ENCODE measurements around the gene VPS37D.

The VPS37D gene

GRCh38 chr7:73681031-73681430, 13.4 kb downstream of the VPS37D start:
- no peak for DNase-seq

- no peak for DNase-seq
Observed at GRCh38 chr7:73682745-73683055, 15.1 kb downstream of the VPS37D start.

DNA sequence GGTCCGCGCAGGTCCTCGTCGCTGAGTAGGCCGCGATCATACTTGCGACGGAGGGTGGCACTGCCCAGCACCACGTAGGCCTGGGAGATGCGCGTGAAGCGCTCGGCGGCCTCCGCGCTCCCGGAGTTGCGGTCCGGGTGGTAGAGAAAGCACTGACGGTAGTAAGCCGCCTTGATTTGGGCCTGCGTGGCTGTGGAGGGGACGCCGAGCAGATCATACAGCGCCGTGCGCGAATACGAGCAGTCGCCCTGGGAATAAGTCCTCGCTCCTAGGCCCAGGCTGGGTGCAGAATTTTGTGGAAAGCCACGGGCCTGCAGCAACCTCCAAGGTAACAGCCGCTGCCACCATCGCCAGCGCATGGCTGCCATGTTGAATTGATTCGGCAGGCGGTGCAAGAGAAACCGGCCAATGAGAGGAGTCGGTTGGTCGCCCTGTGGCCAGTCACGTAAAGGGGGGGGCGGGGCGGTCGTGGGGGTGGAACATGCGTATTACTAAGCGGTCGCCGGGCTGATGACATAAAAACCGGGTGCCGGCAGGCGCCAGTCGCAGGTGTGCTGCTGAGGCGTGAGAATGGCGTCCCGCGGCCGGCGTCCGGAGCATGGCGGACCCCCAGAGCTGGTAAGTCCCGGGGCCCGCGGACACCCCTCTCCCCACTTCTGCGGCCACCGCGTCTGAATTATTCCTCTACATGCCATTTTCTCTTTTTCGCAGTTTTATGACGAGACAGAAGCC, 15.6 kb downstream of the VPS37D start, which contains the start of the genes BUD23 and DNAJC30:
TSS of gene BUD23 (plus strand) at position 542 of the 732 bp plus-strand sequence. CDS start at position 571, 29 bp downstream.
TSS of gene DNAJC30 (minus strand) at position 398 of the 732 bp plus-strand sequence. CDS start at position 368, 30 bp downstream.
- DNase-seq, result peak; percentile 97

GRCh38 chr7:73683788-73684693, 16.4 kb downstream of the VPS37D start:
- no peak for DNase-seq

GRCh38 chr7:73685311-73685710, 17.7 kb downstream of the VPS37D start:
- DNase-seq, result no peak

DNA sequence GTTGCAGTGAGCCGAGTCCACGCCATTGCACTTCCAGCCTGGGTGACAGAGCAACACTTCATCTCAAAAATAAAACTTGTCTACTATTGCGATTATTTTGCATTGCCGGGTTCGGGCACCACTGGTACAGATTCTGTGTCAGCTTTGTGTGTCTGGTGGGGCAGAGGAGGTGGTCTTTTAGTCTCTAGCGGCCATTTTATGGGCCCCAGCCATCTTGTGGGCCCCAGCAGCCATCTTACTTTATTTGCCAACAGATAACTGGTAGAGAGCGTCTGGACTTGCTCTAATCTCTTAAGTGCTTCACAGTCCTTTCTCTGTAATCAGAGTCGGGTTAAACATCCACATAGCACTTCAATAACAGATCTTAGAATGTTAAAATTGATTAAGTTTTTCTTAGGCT, 20.7 kb downstream of the VPS37D start:
- no peak for DNase-seq

DNA sequence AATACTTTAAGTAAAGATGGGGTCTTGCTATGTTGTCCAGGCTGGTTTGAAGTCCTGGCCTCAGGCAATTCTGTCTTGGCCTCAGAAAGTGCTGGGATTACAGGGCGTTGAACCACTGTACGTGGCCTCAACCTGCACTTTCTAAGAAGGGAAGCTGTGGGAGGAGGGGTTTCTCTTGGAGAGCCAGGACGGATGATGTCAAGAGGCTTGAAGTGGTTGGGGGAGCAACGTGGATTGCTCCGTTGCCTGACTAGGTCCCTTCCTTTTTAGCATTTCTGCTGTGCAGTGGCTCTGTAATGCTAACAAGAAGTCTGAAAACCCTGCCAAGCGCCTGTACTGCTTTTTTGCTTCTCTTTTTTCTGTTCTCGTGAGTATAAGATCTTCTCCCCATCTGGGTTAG, 23.0 kb downstream of the VPS37D start:
- DNase-seq, result no peak

DNA sequence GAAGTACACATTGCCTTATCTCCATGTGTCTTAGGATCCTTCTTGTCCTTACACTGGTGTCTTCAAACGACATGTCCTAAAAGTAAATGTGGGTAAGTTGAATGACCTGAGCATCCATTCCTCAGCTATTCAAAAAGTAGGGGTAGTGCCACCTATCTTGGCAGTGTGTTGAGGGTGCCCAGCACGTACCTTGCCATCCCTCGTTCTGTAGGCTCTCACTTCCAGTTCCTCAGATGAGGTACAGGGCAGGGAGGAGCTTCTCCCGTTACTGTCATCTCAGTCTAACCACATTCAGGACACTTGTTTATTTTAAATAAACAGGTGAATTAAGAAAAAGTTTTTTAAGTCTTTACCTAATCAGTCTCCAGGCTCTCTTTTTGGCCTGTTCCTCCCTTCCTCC, 28.7 kb downstream of the VPS37D start:
- DNase-seq, result no peak

DNA sequence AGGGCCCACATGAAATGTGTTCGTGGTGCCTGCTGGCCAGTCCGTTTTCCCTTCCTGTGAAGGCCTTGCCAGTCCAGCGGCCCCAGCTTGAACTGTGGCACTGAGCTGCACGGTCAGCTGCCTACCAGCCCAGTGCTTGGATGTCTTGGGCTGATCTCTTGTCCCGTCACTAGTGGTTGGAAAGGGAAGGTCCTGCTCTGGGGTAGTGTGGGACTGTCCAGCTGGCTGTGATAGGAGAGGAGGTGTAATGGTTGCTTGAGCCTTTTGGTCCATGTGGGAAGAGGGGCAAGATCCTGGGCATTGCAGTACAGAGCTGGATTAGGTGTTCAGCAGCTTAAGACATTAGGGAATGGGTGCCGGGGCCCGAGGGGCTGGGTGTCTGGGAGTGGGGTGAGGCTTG, 30.8 kb downstream of the VPS37D start:
- no peak for DNase-seq

- no peak for DNase-seq
Observed at GRCh38 chr7:73699370-73700068, 31.9 kb downstream of the VPS37D start.

DNA sequence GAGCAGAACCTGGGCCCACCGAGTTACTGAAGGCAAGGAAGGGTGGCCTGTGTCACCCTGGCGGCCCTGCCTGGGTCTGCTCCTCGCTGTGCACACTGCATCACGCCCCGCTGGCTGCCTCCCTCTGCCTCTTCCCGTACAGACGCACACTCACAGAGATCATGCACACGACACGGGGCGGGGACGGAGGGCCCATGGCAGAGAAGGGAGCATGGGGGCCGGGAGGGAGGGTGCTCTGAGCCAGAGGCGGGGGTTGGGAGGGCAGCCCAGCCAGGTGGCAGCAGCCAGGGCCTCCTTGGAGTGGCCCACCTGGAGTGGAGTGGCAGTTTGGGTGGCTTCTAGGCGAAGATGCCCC, 32.4 kb downstream of the VPS37D start:
- no peak for DNase-seq

DNA sequence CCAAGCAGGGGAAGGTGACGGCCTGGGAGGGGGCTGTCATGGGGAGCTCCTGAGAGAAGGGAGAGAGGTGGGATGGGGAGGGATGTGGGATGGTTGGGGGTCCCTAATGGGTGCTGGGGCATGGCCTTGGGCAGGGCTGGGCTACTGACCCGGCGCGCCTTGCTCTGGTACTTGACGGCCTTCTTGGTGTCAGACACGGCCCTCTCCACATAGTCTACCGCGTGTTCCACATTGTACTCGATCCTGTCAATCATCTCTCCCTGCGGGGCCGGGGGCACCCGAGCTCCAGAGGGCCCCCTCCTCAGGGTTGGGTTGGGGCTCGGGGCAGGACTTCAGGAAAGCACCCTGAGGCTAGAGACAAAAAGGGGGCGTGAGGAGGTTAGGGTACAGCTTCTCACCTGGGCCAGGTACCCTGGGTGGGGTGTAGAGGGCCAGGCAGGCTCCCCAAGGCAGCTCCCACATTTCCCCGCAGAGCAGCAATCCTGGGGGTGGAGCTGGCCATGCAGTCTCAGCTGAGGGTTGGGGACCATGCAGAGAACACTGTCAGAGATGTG, 33.0 kb downstream of the VPS37D start:
- no peak for DNase-seq

- peak; percentile 36 for DNase-seq
Observed at GRCh38 chr7:73701357-73701995, 33.8 kb downstream of the VPS37D start.

DNA sequence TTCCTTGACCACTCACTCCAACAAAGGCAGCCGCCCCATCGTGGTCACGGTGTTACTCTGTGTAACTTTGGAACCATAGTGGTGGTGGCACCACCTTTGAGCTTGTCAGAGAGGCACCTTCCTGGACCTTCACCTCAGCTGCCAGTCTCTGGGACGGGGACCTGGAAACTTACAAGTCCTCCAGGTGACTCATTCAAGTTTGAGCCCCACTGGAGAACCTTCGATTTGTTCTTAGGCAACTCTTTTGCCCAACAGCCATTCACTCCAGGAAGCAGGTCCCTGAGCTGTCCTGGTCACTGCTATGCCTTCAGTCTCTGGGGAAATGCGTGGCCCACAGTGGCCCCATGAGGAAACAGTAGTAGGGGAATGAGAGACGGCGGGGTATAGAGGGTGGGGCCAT, 34.6 kb downstream of the VPS37D start:
- no peak for DNase-seq

- DNase-seq, result no peak
Observed at GRCh38 chr7:73702665-73703064, 35.0 kb downstream of the VPS37D start.

DNA sequence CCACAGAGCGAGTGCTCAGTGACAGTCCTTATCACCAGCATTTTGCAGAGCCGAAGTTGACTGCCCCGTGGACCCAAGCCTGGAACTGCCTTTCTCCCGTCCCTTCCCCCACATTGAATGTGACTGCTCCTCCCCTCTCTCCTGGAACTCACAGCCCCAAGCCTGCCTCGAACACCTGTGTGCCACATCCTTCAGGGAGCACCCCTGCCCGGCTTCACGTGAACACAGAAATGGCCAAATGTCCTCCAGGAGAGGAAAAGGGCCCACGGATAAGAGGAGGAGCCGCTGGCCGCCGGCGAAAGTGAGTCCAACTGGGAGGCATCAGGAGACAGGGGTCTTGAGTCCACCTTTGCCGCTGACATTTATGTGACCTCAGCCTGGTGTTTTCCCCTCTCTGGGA, 35.6 kb downstream of the VPS37D start:
- DNase-seq, result no peak

DNA sequence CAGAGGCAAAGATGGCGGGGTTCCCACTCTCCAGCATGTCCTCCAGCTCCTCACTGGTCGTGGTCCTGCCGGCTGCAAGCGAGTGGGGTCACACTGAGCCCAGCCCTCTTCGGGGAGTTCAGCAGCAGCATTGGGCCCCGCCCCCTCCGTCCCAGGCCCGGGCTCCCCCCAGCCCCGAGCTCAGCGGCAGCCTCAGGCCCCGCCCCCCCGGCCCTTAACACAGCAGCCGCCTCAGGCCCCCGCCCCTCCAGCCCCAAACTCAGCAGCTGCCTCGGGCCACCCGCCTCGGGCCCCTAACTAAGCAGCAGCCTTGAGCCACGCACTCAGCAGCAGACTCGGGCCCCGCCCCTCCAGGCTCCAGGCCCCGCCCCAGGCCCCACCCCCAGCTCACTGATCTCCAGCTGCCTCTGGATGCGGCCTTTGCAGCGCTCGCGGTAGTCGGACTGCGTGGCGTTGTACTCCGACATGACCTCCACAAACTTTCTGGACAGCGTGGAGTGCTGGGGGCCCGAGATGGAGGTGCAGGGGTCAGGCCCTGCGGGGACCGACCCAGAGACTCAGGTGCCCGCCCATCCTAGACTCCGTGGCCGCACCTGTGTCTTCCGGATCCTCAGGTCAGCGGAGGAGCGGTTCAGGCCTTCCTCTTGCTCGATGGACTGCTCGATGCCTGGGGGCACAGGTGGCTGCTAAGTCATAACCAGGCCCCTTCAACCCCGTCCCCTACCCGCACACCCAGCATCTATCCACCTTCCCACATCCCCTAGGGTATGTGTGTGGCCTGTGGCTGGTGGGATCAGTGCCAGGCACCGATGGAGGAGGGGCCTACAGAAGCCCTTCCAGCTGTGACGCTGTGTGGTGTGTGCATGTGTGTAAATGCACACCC, 36.4 kb downstream of the VPS37D start:
- peak; percentile 38 for DNase-seq

GRCh38 chr7:73704640-73705550, 37.3 kb downstream of the VPS37D start:
- no peak for DNase-seq

- DNase-seq, result no peak
Observed at GRCh38 chr7:73705551-73705920, 37.9 kb downstream of the VPS37D start.

Data from stimulated activated CD4-positive, alpha-beta T cell treated with anti-CD3 and anti-CD28 coated beads, Interleukin-4, amount 100 ng/mL, for 24 hours (primary cell).